Right cardiac atrium (tissue), 5 donors: ENCODE measurements around the gene IMMP2L. TPM values are rescaled to one million over a fixed set of nuclear protein-coding genes. Genes with fewer than 3 reads are reported as not detected.

Experiments used
- ATAC-seq, 2 donors: fragments of 200-7000 bp; cut with Tn5 transposase; one replicate each; pipeline versions ENCODE4 v1.8.0 to v1.9.1; 2020; ENCODE audit warnings: moderate library complexity in 2 of 2, mild to moderate bottlenecking in 1 of 2
- DNase-seq, 3 donors: peaks; one replicate each; pipeline ENCODE4 v3.0.0-alpha.2; 2020
- H3K27ac ChIP-seq: one replicate; pipeline ENCODE4 v1.5.1; 2013; ENCODE audit warnings: mild to moderate bottlenecking, low read length, control low read depth, moderate library complexity
- H3K27me3 ChIP-seq: one replicate; pipeline ENCODE4 v1.6.1; 2013; ENCODE audit not compliant: control insufficient read depth, insufficient read depth
- H3K4me1 ChIP-seq: one replicate; pipeline ENCODE4 v1.6.1; 2013; ENCODE audit warnings: low read length; ENCODE audit not compliant: control insufficient read depth, insufficient read depth
- H3K4me3 ChIP-seq: one replicate; pipeline ENCODE4 v1.5.1; 2013; ENCODE audit warnings: low read length, control low read depth
- H3K9me3 ChIP-seq: one replicate; pipeline ENCODE4 v1.6.1; 2013; ENCODE audit warnings: low read length; ENCODE audit not compliant: control insufficient read depth
- WGBS: extraction: QIAGEN DNeasy Blood & Tissue Kit; methylation state at CpG from one replicate; pipeline ENCODE4 v1.1.7; 2013; 5-methylcytosine and 5-hydroxymethylcytosine counted together
- intact Hi-C, 4 donors: fragments of 100-400 bp; cut with DNase I; formaldehyde crosslinking; loops; one replicate each; pipeline versions ENCODE4 v1.11.0 to v1.14.0; 2022 to 2023
- polyA plus RNA-seq: library from polyadenylated mRNA; stranded (reverse); fragments of 200-250 nt; gene quantifications from one replicate; pipeline ENCODE4 v1.2.3, GENCODE V29; 2013
- total RNA-seq, 4 donors: library from RNA; stranded (reverse); fragmentation: NEBNext Ultra II Directional; extraction: Animal tissue kit (Norgen Biotek cat#: 25700); gene quantifications; one replicate each; pipeline ENCODE4 v1.2.1, GENCODE V29; 2021
- donor health status: healthy with polysubstance abuse.
- donor health status: DM: no; HTN: yes; CAD: no.
- donor health status: DM: no; HTN: no; CAD: no.
- donor health status: DM: no; HTN: yes; CAD: no; lungs with severe emphysema.
- donor health status: DM: yes; HTN: yes; CAD: no.

The IMMP2L gene
- total and polyA plus RNA-seq, 5 donors, result 6.6 to 16.2 (median 13.9) TPM

- Histone ChIP-seq H3K27me3 (no peaks in the 10 kb centered on the region), H3K4me1 (no peaks in the 10 kb centered on the region), H3K4me3 (no peak overlapping the region), H3K9me3 (no peaks in the 10 kb centered on the region), H3K27ac (no peak overlapping the region)
- ATAC-seq (no peak), DNase-seq (no peak)
- WGBS, result 67% methylated on average over 2 of the region's 2 CpGs
- intact Hi-C loops, result no loop called here
Measured at GRCh38 chr7:110854651-110855050, 707.6 kb downstream of the IMMP2L start.

GRCh38 chr7:110854166-110854565 lies 708.1 kb downstream of the IMMP2L start:
- H3K4me3 ChIP-seq, result no peak overlapping the region
- H3K27me3 ChIP-seq, result no peaks in the 10 kb centered on the region
- no peaks in the 10 kb centered on the region for H3K9me3 ChIP-seq
- H3K27ac ChIP-seq, result no peak overlapping the region
- H3K4me1 ChIP-seq, result no peaks in the 10 kb centered on the region
- ATAC-seq (no peak), DNase-seq (no peak)
- intact Hi-C loops, result no loop called here

- no peak for ATAC-seq
- 98% methylated on average over 3 of the region's 3 CpGs for WGBS
- Histone ChIP-seq H3K9me3 (no peaks in the 10 kb centered on the region), H3K27me3 (no peaks in the 10 kb centered on the region), H3K27ac (no peak overlapping the region), H3K4me3 (no peak overlapping the region), H3K4me1 (no peaks in the 10 kb centered on the region)
- intact Hi-C loops, result no loop called here
- DNase-seq, result no peak
Measured at GRCh38 chr7:110853263-110853662, 709.0 kb downstream of the IMMP2L start.

GRCh38 chr7:110852156-110852940 lies 709.9 kb downstream of the IMMP2L start:
- Histone ChIP-seq H3K4me1 (no peaks in the 10 kb centered on the region), H3K27me3 (no peaks in the 10 kb centered on the region), H3K4me3 (no peak overlapping the region), H3K27ac (no peak overlapping the region), H3K9me3 (no peaks in the 10 kb centered on the region)
- ATAC-seq, result no peak
- 48% methylated on average over 4 of the region's 4 CpGs for WGBS
- DNase-seq, result no peak
- intact Hi-C loops, result no loop called here

- no peaks in the 10 kb centered on the region for H3K9me3 ChIP-seq
Measured at GRCh38 chr7:110850224-110850623, 712.1 kb downstream of the IMMP2L start.

GRCh38 chr7:110842796-110843195 lies 719.5 kb downstream of the IMMP2L start:
- Histone ChIP-seq H3K4me3 (no peak overlapping the region), H3K27ac (no peak overlapping the region), H3K4me1 (peaks cover 2% of the 10 kb centered on the region), H3K9me3 (no peaks in the 10 kb centered on the region), H3K27me3 (no peaks in the 10 kb centered on the region)
- intact Hi-C loops, result no loop called here
- DNase-seq, result no peak
- 93% methylated on average over 4 of the region's 4 CpGs for WGBS
- ATAC-seq, result no peak

More at GRCh38 chr7:110850224-110850623, 712.1 kb downstream of the IMMP2L start:
- H3K4me1 ChIP-seq, result no peaks in the 10 kb centered on the region
- H3K27me3 ChIP-seq, result no peaks in the 10 kb centered on the region
- no peak overlapping the region for H3K27ac ChIP-seq
- intact Hi-C loops, result no loop called here
- WGBS, result 96% methylated on average over 3 of the region's 3 CpGs
- DNase-seq (no peak), ATAC-seq (no peak)
- H3K4me3 ChIP-seq, result no peak overlapping the region

- WGBS, result 35% methylated on average over 3 of the region's 3 CpGs
- no peaks in the 10 kb centered on the region for H3K27me3 ChIP-seq
- H3K27ac ChIP-seq, result no peak overlapping the region
- DNase-seq (peak in 1 of 3 donors; percentile 32), ATAC-seq (no peak)
- no peak overlapping the region for H3K4me3 ChIP-seq
- H3K9me3 ChIP-seq, result no peaks in the 10 kb centered on the region
- intact Hi-C loops, result no loop called here
- peaks cover 2% of the 10 kb centered on the region for H3K4me1 ChIP-seq
Measured at GRCh38 chr7:110841840-110842545, 720.3 kb downstream of the IMMP2L start.

- Histone ChIP-seq H3K4me1 (peaks cover 2% of the 10 kb centered on the region), H3K9me3 (no peaks in the 10 kb centered on the region), H3K4me3 (no peak overlapping the region), H3K27ac (no peak overlapping the region), H3K27me3 (no peaks in the 10 kb centered on the region)
- peak; percentile 13 to 40 (median 33) for DNase-seq
- ATAC-seq, result no peak
- intact Hi-C loops, result no loop called here
- 53% methylated on average over 5 of the region's 5 CpGs for WGBS
Measured at GRCh38 chr7:110839866-110840265, 722.4 kb downstream of the IMMP2L start.

- DNase-seq (no peak), ATAC-seq (no peak)
- Histone ChIP-seq H3K27me3 (no peaks in the 10 kb centered on the region), H3K4me1 (no peaks in the 10 kb centered on the region), H3K27ac (no peak overlapping the region), H3K9me3 (no peaks in the 10 kb centered on the region), H3K4me3 (no peak overlapping the region)
- WGBS, result 90% methylated on average over 1 of the region's 1 CpG
- intact Hi-C loops, result no loop called here
Measured at GRCh38 chr7:110835849-110836248, 726.4 kb downstream of the IMMP2L start.

- Histone ChIP-seq H3K4me3 (no peak overlapping the region), H3K27me3 (no peaks in the 10 kb centered on the region), H3K27ac (no peak overlapping the region), H3K9me3 (no peaks in the 10 kb centered on the region), H3K4me1 (no peaks in the 10 kb centered on the region)
- WGBS, result 63% methylated on average over 1 of the region's 1 CpG
- intact Hi-C loops, result no loop called here
- ATAC-seq (no peak), DNase-seq (no peak)
Measured at GRCh38 chr7:110835218-110835617, 727.1 kb downstream of the IMMP2L start.

GRCh38 chr7:110831419-110831818 lies 730.9 kb downstream of the IMMP2L start:
- no peaks in the 10 kb centered on the region for H3K27me3 ChIP-seq
- no peaks in the 10 kb centered on the region for H3K9me3 ChIP-seq
- H3K4me1 ChIP-seq, result no peaks in the 10 kb centered on the region
- H3K27ac ChIP-seq, result no peak overlapping the region
- H3K4me3 ChIP-seq, result no peak overlapping the region
- DNase-seq, result no peak
- ATAC-seq, result no peak
- intact Hi-C loops, result no loop called here
- 36% methylated on average over 3 of the region's 3 CpGs for WGBS
